ENCODE data around the gene PRPSAP1. TPM values are rescaled to one million over a fixed set of nuclear protein-coding genes. Genes with fewer than 3 reads are reported as not detected.

PRPSAP1 gene
- total RNA-seq, 1 experiment from 2014 or later = 47.8 TPM

- ChIA-PET POLR2A (ENCODE audit: unreplicated experiment) (no interaction called here), CTCF (interaction anchor here (0.6 to 2.6 kb wide), 6 partner anchors 47 to 94 kb away, joined by 3 to 20 read pairs (median 4); partner anchors contain the start of gene PRPSAP1)
- TF ChIP-seq EZH2 (IDR thresholded peaks at IDR 0.05; ENCODE audit: low read length, unreplicated experiment) = no peak
- no peak for TF ChIP-seq EZH2phosphoT487 (IDR thresholded peaks at IDR 0.05; ENCODE audit: borderline replicate concordance, low read length)
- TF ChIP-seq, protein P1, sequence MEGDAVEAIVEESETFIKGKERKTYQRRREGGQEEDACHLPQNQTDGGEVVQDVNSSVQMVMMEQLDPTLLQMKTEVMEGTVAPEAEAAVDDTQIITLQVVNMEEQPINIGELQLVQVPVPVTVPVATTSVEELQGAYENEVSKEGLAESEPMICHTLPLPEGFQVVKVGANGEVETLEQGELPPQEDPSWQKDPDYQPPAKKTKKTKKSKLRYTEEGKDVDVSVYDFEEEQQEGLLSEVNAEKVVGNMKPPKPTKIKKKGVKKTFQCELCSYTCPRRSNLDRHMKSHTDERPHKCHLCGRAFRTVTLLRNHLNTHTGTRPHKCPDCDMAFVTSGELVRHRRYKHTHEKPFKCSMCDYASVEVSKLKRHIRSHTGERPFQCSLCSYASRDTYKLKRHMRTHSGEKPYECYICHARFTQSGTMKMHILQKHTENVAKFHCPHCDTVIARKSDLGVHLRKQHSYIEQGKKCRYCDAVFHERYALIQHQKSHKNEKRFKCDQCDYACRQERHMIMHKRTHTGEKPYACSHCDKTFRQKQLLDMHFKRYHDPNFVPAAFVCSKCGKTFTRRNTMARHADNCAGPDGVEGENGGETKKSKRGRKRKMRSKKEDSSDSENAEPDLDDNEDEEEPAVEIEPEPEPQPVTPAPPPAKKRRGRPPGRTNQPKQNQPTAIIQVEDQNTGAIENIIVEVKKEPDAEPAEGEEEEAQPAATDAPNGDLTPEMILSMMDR (conservative IDR thresholded peaks at IDR 0.05; ENCODE audit: low read depth, low read length) = no peak
These were observed 49.2 kb downstream of the PRPSAP1 start for GRCh38 chr17:76304226-76305134.

GRCh38 chr17:76297436-76297835, 56.3 kb downstream of the PRPSAP1 start:
- DNase-seq = no peak
- no peak for ATAC-seq
- no peak overlapping the region for H3K9ac ChIP-seq (ENCODE audit: low read length)
- H3K9me3 ChIP-seq (ENCODE audit: low read length) = no peaks in the 10 kb centered on the region
- no peaks in the 10 kb centered on the region for H3F3A ChIP-seq (ENCODE audit: low read length, unreplicated experiment)
- intact Hi-C loops (cut with micrococcal nuclease) = loop anchor here (5.0 kb wide), 1 partner anchor 285 kb away; no protein-coding TSS in a partner anchor
- H3K36me3 ChIP-seq (ENCODE audit: low read depth, low read length) = no peaks in the 10 kb centered on the region
- no peak overlapping the region for H3K27ac ChIP-seq (ENCODE audit: low read length)
- no peaks in the 10 kb centered on the region for H3K79me2 ChIP-seq (ENCODE audit: low read length)
- POLR2A ChIA-PET (ENCODE audit: unreplicated experiment) = no interaction called here
- CTCF ChIA-PET = interaction anchor here (0.6 to 0.7 kb wide), 2 partner anchors 101 to 284 kb away, joined by 3 to 4 read pairs; no protein-coding TSS in a partner anchor
- H4K20me1 ChIP-seq (ENCODE audit: low read length) = no peaks in the 10 kb centered on the region
- no peaks in the 10 kb centered on the region for H3K9me2 ChIP-seq (replicated peaks; ENCODE audit: low read length)
- no peak overlapping the region for H3K4me3 ChIP-seq (ENCODE audit: low read length)
- H3K27me3 ChIP-seq (ENCODE audit: low read length) = no peaks in the 10 kb centered on the region
- TF ChIP-seq EZH2phosphoT487 (IDR thresholded peaks at IDR 0.05; ENCODE audit: borderline replicate concordance, low read length) (no peak), EZH2 (IDR thresholded peaks at IDR 0.05; ENCODE audit: low read length, unreplicated experiment) (no peak)
- TF ChIP-seq, protein P1 (conservative IDR thresholded peaks at IDR 0.05; ENCODE audit: low read depth, low read length) = no peak
- H3K4me1 ChIP-seq (ENCODE audit: insufficient read depth, low read length) = 0 out of 2 replicates have a peak, but pooled peaks cover under 1% of the 10 kb centered on the region
- H3K4me2 ChIP-seq (ENCODE audit: low read length) = no peak overlapping the region
- no peak overlapping the region for H2AFZ ChIP-seq (ENCODE audit: low read length)
- no TSS peak for BruUV-seq (replicated peaks)

More at GRCh38 chr17:76304226-76305134, 49.2 kb downstream of the PRPSAP1 start:
- H3K9me2 ChIP-seq (replicated peaks; ENCODE audit: low read length) = no peaks in the 10 kb centered on the region
- TSS peak; percentile 1 for BruUV-seq (replicated peaks)
- H4K20me1 ChIP-seq (ENCODE audit: low read length) = no peaks in the 10 kb centered on the region
- H3F3A ChIP-seq (ENCODE audit: low read length, unreplicated experiment) = no peaks in the 10 kb centered on the region
- no peak overlapping the region for H3K4me2 ChIP-seq (ENCODE audit: low read length)
- no peaks in the 10 kb centered on the region for H3K27me3 ChIP-seq (ENCODE audit: low read length)
- H3K9me3 ChIP-seq (ENCODE audit: low read length) = no peaks in the 10 kb centered on the region
- DNase-seq (no peak), ATAC-seq (no peak)
- H2AFZ ChIP-seq (ENCODE audit: low read length) = no peak overlapping the region
- H3K4me3 ChIP-seq (ENCODE audit: low read length) = no peak overlapping the region
- H3K36me3 ChIP-seq (ENCODE audit: low read depth, low read length) = 0 out of 2 replicates have a peak, but pooled peaks cover 4% of the 10 kb centered on the region
- intact Hi-C loops (cut with micrococcal nuclease) = no loop called here
- no peak overlapping the region for H3K9ac ChIP-seq (ENCODE audit: low read length)
- 0 out of 2 replicates have a peak, but pooled peaks cover 7% of the 10 kb centered on the region for H3K4me1 ChIP-seq (ENCODE audit: insufficient read depth, low read length)
- no peak overlapping the region for H3K27ac ChIP-seq (ENCODE audit: low read length)
- H3K79me2 ChIP-seq (ENCODE audit: low read length) = no peaks in the 10 kb centered on the region

All from PC-3 (cell line).